SK-N-SH (cell line): ENCODE measurements around the gene SEC24D. TPM values are rescaled to one million over a fixed set of nuclear protein-coding genes. Genes with fewer than 3 reads are reported as not detected.

Experiments used
- CTCF ChIA-PET: fragments of 300-600, 350-600 bp; formaldehyde crosslinking; extraction: SDS; loops from one replicate; lab custom pipeline; 2021; lab: Yijun Ruan, JAX
- POLR2A ChIA-PET: fragments of 350-600 bp; sonication (Branson Sonifier 250); formaldehyde crosslinking; extraction: SDS; loops from one replicate; lab custom pipeline; 2020; ENCODE audit warnings: antibody characterized with exemption, inconsistent platforms; lab: Yijun Ruan, JAX
- DNase-seq: peaks from one replicate; pipeline ENCODE4 v3.0.0; 2012
- H2AFZ ChIP-seq: fragments of 200-600 bp; sonication (generic); 2 replicates; pipeline ENCODE4 v1.8.1; 2016; ENCODE audit warnings: antibody characterized with exemption, mild to moderate bottlenecking, low read depth
- H3F3A ChIP-seq: fragments of 200-600 bp; sonication (generic); replicated peaks from 2 replicates; pipeline ENCODE3; 2016; ENCODE audit warnings: antibody characterized with exemption, mild to moderate bottlenecking; ENCODE audit not compliant: insufficient read depth
- H3K27ac ChIP-seq, 2 experiments: fragments of 200-500 bp in 1 of 2; fragments of 200-600 bp in 1 of 2; sonication (Bioruptor generic) in 1 of 2; sonication (generic), shearing (Covaris generic) in 1 of 2; 2 replicates each; pipeline versions ENCODE4 v1.5.1 to v1.6.1; 2014 to 2016; ENCODE audit warnings: low read depth in 2 of 2, inconsistent platforms in 1 of 2, low read length in 1 of 2, mild to moderate bottlenecking in 1 of 2, mixed read lengths in 1 of 2
- H3K27me3 ChIP-seq: fragments of 200-600 bp; sonication (generic), shearing (Covaris generic); 2 replicates; pipeline ENCODE4 v1.6.1; 2016; ENCODE audit warnings: mixed run types; ENCODE audit not compliant: insufficient read depth
- H3K36me3 ChIP-seq, 2 experiments: fragments of 200-500 bp in 1 of 2; fragments of 200-600 bp in 1 of 2; sonication (Bioruptor generic) in 1 of 2; sonication (generic) in 1 of 2; replicated peaks in 1 of 2; 2 replicates each; pipeline versions ENCODE3 to v1.5.1; 2014 to 2016; ENCODE audit warnings: low read length in 1 of 2, mild to moderate bottlenecking in 1 of 2; ENCODE audit not compliant: insufficient read depth in 2 of 2, control insufficient read depth in 1 of 2
- H3K4me1 ChIP-seq, 2 experiments: fragments of 200-500 bp in 1 of 2; fragments of 200-600 bp in 1 of 2; sonication (Bioruptor generic) in 1 of 2; sonication (generic), shearing (Covaris generic) in 1 of 2; 2 replicates each; pipeline versions ENCODE4 v1.5.1 to v1.6.1; 2014 to 2016; ENCODE audit warnings: low read depth in 1 of 2, low read length in 1 of 2, mixed run types in 1 of 2; ENCODE audit not compliant: insufficient read depth in 2 of 2, control insufficient read depth in 1 of 2
- H3K4me2 ChIP-seq: fragments of 200-600 bp; sonication (generic), shearing (Covaris generic); 2 replicates; pipeline ENCODE4 v1.6.1; 2017; ENCODE audit warnings: mixed run types
- H3K4me3 ChIP-seq, 2 experiments: fragments of 200-500 bp in 1 of 2; fragments of 200-600 bp in 1 of 2; sonication (Bioruptor generic) in 1 of 2; sonication (generic), shearing (Covaris generic) in 1 of 2; 2 replicates each; pipeline versions ENCODE4 v1.5.1 to v1.8.1; 2014 to 2016; ENCODE audit warnings: low read depth in 2 of 2, inconsistent platforms in 1 of 2, low read length in 1 of 2, mild to moderate bottlenecking in 1 of 2, mixed read lengths in 1 of 2, moderate library complexity in 1 of 2
- H3K79me2 ChIP-seq: fragments of 200-600 bp; sonication (generic); 2 replicates; pipeline ENCODE4 v1.8.1; 2017; ENCODE audit warnings: mild to moderate bottlenecking; ENCODE audit not compliant: insufficient read depth
- H3K9ac ChIP-seq: fragments of 200-600 bp; sonication (generic); 2 replicates; pipeline ENCODE4 v1.6.1; 2017; ENCODE audit warnings: mixed run types
- H3K9me2 ChIP-seq: fragments of 200-600 bp; sonication (generic); 2 replicates; pipeline ENCODE4 v1.6.1; 2017; ENCODE audit warnings: mixed run types
- H3K9me3 ChIP-seq: fragments of 200-600 bp; sonication (generic); 2 replicates; pipeline ENCODE4 v1.6.1; 2017; ENCODE audit warnings: mixed run types, mild to moderate bottlenecking, moderate library complexity
- H4K20me1 ChIP-seq: fragments of 200-600 bp; sonication (generic); 2 replicates; pipeline ENCODE4 v1.6.1; 2017; ENCODE audit warnings: mild to moderate bottlenecking, mixed run types; ENCODE audit not compliant: insufficient read depth
- ELF1 ChIP-seq: IDR thresholded peaks from 2 replicates; pipeline ENCODE4 v1.4.0; 2012
- EZH2phosphoT487 ChIP-seq: fragments of 200-600 bp; sonication (generic); IDR thresholded peaks from 2 replicates; pipeline ENCODE4 v1.6.1; 2017; ENCODE audit warnings: low read depth, mixed run types, mild to moderate bottlenecking, antibody characterized with exemption, moderate library complexity, borderline replicate concordance
- FOXJ3 ChIP-seq: sonication (generic); formaldehyde crosslinking; IDR thresholded peaks from 2 replicates; pipeline ENCODE4 v1.5.1; 2020; ENCODE audit warnings: mild to moderate bottlenecking, missing genetic modification reagents
- GABPA ChIP-seq: IDR thresholded peaks from 2 replicates; pipeline ENCODE4 v1.4.0; 2012; ENCODE audit warnings: low read depth, mild to moderate bottlenecking
- NFIC ChIP-seq: IDR thresholded peaks from 2 replicates; pipeline ENCODE4 v1.4.0; 2012; ENCODE audit warnings: borderline replicate concordance
- NRF1 ChIP-seq: IDR thresholded peaks from 2 replicates; pipeline ENCODE4 v1.6.1; 2012; ENCODE audit warnings: low read depth, mild to moderate bottlenecking, low read length
- POLR2AphosphoS5 ChIP-seq: IDR thresholded peaks from 2 replicates; pipeline ENCODE4 v1.6.1; 2012; ENCODE audit warnings: low read depth, low read length
- RCOR1 ChIP-seq: fragments of 150-350 bp; IDR thresholded peaks from 2 replicates; pipeline ENCODE4 v1.6.1; 2017; ENCODE audit warnings: antibody characterized with exemption, low read length
- TAF1 ChIP-seq: IDR thresholded peaks from 2 replicates; pipeline ENCODE4 v1.6.1; 2012; ENCODE audit warnings: low read depth, mild to moderate bottlenecking, low read length, moderate library complexity, borderline replicate concordance
- TCF12 ChIP-seq: IDR thresholded peaks from 2 replicates; pipeline ENCODE4 v1.4.0; 2012
- TEAD4 ChIP-seq: IDR thresholded peaks from 2 replicates; pipeline ENCODE4 v1.4.0; 2012; ENCODE audit warnings: mild to moderate bottlenecking, borderline replicate concordance; ENCODE audit not compliant: insufficient read depth
- YY1 ChIP-seq: IDR thresholded peaks from 2 replicates; pipeline ENCODE4 v1.4.0; 2012; ENCODE audit warnings: low read depth, mild to moderate bottlenecking
- WGBS: methylation state at CpG from one replicate; pipeline ENCODE4 v1.1.6; 2017; ENCODE audit warnings: low lambda C conversion rate; 5-methylcytosine and 5-hydroxymethylcytosine counted together
- polyA plus RNA-seq, 3 experiments: library from polyadenylated mRNA; depleted of rRNA; stranded (reverse); fragments of >200 nt; gene quantifications; 2 replicates each; pipeline ENCODE4 v1.2.3, GENCODE V29; 2012
- TF ChIP-seq, protein P1 (sequence below): IDR thresholded peaks from 2 replicates; pipeline ENCODE4 v1.4.0; 2012; ENCODE audit warnings: low read depth, borderline replicate concordance

Gene SEC24D
- polyA plus RNA-seq, 1 of the 3 experiments (the other 2 are of a cell fraction): 32.2 TPM

DNA sequence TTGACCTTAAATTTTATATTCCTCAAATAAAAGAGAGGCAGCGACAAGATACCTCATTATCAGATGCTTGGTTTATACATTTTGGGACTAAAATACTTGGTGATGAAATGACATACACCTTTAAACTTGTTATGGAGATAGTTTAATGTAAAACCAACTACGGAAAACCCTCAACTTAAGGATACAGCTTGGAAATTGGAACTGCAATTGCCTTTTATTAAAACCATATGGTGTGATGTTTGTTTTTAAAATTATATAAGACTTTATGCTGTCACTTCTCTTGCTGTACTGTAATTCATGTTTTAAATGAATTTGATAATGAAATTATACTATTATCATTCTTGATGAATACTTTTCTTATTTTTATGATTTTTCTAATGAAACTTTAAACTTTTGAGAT lies 124.9 kb downstream of the SEC24D start:
- DNase-seq: peak; percentile 3
- WGBS: 51% methylated on average over 2 of the region's 2 CpGs

DNA sequence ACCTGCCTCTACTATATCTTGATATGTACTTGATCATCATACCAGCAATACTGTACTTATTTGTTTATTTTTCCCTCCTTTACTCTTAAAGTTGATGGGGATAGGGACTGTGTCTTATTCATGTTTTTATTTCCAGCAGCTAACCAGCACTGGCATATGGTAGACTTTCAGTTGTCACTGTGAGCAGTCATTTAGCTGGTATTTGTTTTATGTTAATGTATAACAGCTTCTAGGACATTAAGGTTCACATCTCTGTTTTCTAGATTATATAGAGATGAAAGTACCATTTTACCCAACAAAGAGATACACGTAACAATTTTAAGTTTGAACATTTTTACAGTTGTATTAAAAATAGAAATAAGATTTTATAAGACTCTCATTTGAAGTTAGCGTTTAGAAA lies 132.8 kb downstream of the SEC24D start:
- DNase-seq: no peak
- TF ChIP-seq EZH2phosphoT487 (no peak), FOXJ3 (no peak)
- 75% methylated on average over 2 of the region's 2 CpGs for WGBS
- Histone ChIP-seq H4K20me1 (no peaks in the 10 kb centered on the region), H3K36me3 (peaks cover 77 to 78% of the 10 kb centered on the region in 2 experiments), H3F3A (peaks cover 7% of the 10 kb centered on the region), H3K79me2 (0 out of 2 replicates have a peak, but pooled peaks cover 3% of the 10 kb centered on the region), H2AFZ (no peak overlapping the region), H3K27ac (no peak overlapping the region), H3K4me1 (no peaks in the 10 kb centered on the region), H3K4me3 (no peak overlapping the region), H3K9me2 (no peaks in the 10 kb centered on the region), H3K9ac (no peak overlapping the region), H3K27me3 (no peaks in the 10 kb centered on the region), H3K4me2 (no peak overlapping the region), H3K9me3 (no peaks in the 10 kb centered on the region)
- CTCF ChIA-PET: interaction anchor here (0.7 to 1.0 kb wide), 3 partner anchors 15 to 186 kb away, joined by 3 read pairs; no protein-coding TSS in a partner anchor
- POLR2A ChIA-PET: no interaction called here

More for the DNA sequence above, 124.9 kb downstream of the SEC24D start:
- Histone ChIP-seq H3K79me2 (no peaks in the 10 kb centered on the region), H3K9ac (no peak overlapping the region), H3K27ac (peak overlapping the region; percentile 27 to 65; a peak in 3 of 4 replicates), H3K4me2 (no peak overlapping the region), H3K9me3 (no peaks in the 10 kb centered on the region), H3K27me3 (no peaks in the 10 kb centered on the region), H3K36me3 (peaks cover 51 to 63% of the 10 kb centered on the region in 2 experiments), H3K4me1 (peaks cover 0 to 10% of the 10 kb centered on the region in 2 experiments; a peak in 2 of 4 replicates), H3F3A (peaks cover 39% of the 10 kb centered on the region), H3K4me3 (no peak overlapping the region), H4K20me1 (no peaks in the 10 kb centered on the region), H2AFZ (no peak overlapping the region), H3K9me2 (no peaks in the 10 kb centered on the region)
- CTCF ChIA-PET: no interaction called here
- POLR2A ChIA-PET: no interaction called here
- TF ChIP-seq TCF12: peak; percentile 12; the same call in 1 of the 2 replicates
- TF ChIP-seq POLR2AphosphoS5: no peak

DNA sequence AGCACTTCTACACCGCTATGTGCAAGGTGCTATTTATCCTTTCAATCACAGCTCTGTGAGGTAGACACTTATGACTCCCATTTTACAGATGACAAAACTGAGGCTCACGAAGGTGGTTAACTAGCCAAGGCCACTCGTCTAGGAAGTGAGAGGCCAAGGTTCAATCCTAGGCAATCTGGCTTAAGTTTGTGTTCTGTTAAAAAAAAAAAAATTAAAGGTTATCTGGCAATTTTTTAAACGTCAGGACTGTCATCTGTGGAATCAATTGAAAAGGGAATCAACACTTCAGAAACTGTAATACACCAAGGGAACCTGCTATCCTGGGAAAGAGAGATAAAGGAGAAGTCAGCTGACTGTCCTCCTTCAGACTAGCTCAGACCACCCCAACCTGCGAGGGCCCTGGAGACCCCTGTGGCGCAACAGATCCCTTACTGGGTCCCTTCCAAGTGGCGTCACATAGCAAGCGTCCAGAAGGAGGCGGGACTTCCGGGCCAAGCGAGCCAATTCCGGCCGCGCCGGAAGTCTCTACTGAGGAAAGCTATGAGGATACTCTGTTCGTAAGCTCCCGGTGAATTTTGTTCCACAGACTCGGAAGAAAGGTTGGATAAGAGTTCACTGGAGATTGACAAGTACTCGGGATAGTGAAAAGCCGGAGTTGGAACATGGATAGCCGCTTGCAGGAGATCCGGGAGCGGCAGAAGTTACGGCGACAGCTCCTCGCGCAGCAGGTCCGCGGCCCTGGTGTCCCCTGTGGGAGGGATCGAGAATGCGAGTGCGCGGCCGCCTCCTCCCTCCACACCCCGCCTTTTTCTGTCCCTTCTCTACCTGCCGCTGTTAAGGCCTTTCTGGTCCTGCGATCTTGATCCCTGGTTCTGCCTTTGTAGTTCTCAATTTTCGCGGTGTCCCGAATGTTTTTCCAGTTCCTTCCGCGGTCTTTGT lies 150.8 kb downstream of the SEC24D start, which contains the start of gene METTL14:
Gene METTL14, plus strand, starts transcription at position 520 of the 939 bp plus-strand sequence. Its CDS starts 143 bp downstream, at position 663.
- Histone ChIP-seq H3K27me3 (no peaks in the 10 kb centered on the region), H3K27ac (peak within 1 kb of the TSS; percentile 91 to 92), H3K9me2 (no peaks in the 10 kb centered on the region), H3K79me2 (peaks cover 29% of the 10 kb centered on the region), H3F3A (peaks cover 7% of the 10 kb centered on the region), H3K9ac (peak within 1 kb of the TSS; percentile 70), H3K4me1 (peaks cover 0 to 3% of the 10 kb centered on the region in 2 experiments; a peak in 1 of 4 replicates), H3K9me3 (no peaks in the 10 kb centered on the region), H4K20me1 (no peaks in the 10 kb centered on the region; the same call in 1 of the 2 replicates), H3K36me3 (peaks cover 10 to 13% of the 10 kb centered on the region in 2 experiments), H3K4me3 (peak within 1 kb of the TSS; percentile 82 to 91), H3K4me2 (peak within 1 kb of the TSS; percentile 79), H2AFZ (peak within 1 kb of the TSS; percentile 99)
- TF ChIP-seq POLR2AphosphoS5: peak; percentile 87; the same call in 1 of the 2 replicates
- peak; percentile 98 for TF ChIP-seq GABPA
- TF ChIP-seq, protein P1, sequence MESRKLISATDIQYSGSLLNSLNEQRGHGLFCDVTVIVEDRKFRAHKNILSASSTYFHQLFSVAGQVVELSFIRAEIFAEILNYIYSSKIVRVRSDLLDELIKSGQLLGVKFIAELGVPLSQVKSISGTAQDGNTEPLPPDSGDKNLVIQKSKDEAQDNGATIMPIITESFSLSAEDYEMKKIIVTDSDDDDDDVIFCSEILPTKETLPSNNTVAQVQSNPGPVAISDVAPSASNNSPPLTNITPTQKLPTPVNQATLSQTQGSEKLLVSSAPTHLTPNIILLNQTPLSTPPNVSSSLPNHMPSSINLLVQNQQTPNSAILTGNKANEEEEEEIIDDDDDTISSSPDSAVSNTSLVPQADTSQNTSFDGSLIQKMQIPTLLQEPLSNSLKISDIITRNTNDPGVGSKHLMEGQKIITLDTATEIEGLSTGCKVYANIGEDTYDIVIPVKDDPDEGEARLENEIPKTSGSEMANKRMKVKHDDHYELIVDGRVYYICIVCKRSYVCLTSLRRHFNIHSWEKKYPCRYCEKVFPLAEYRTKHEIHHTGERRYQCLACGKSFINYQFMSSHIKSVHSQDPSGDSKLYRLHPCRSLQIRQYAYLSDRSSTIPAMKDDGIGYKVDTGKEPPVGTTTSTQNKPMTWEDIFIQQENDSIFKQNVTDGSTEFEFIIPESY: no peak
- TF ChIP-seq RCOR1: 0 out of 2 replicates have a peak, but pooled peaks have one; percentile 17
- TF ChIP-seq NRF1: peak; percentile 38
- TF ChIP-seq YY1: 0 out of 2 replicates have a peak, but pooled peaks have one; percentile 32
- TF ChIP-seq TAF1: peak; percentile 71
- peak; percentile 39; the same call in 1 of the 2 replicates for TF ChIP-seq NFIC
- TF ChIP-seq ELF1: peak; percentile 81
- TF ChIP-seq TEAD4: no peak
- 5% methylated on average over 42 of the region's 42 CpGs for WGBS
- ChIA-PET POLR2A (interaction anchor here (1.2 to 1.5 kb wide), 3 partner anchors 12 to 22 kb away, joined by 3 to 12 read pairs (median 4); no protein-coding TSS in a partner anchor), CTCF (interaction anchor here (0.8 to 2.9 kb wide), 11 partner anchors 8 to 296 kb away, joined by 3 to 16 read pairs (median 4); no protein-coding TSS in a partner anchor)
- peak; percentile 86 for DNase-seq
